ENCODE results near the gene LINGO4.
A peak's percentile ranks its signal among the peaks of the same experiment; 100 is the strongest.

LINGO4 gene

GRCh38 chr1:151834239-151834638 is 29.0 kb upstream of the LINGO4 start:
- DNase-seq (ENCODE audit: low read depth in 4 of 4, low spot score in 1 of 4), result no peak

GRCh38 chr1:151833172-151833900 is 28.1 kb upstream of the LINGO4 start:
- DNase-seq (ENCODE audit: low read depth in 4 of 4, low spot score in 1 of 4), result no peak

GRCh38 chr1:151832318-151832980 is 27.2 kb upstream of the LINGO4 start:
- DNase-seq (ENCODE audit: low read depth in 4 of 4, low spot score in 1 of 4), result no peak

GRCh38 chr1:151831605-151832004 is 26.4 kb upstream of the LINGO4 start, which contains the start of gene RORC:
Gene RORC (minus strand): TSS chr1:151831802. CDS start chr1:151831764, 38 bp downstream.
- no peak for DNase-seq (ENCODE audit: low read depth in 4 of 4, low spot score in 1 of 4)

GRCh38 chr1:151831256-151831591 is 26.0 kb upstream of the LINGO4 start:
- DNase-seq (ENCODE audit: low read depth in 4 of 4, low spot score in 1 of 4), result no peak

- DNase-seq (ENCODE audit: low read depth in 4 of 4, low spot score in 1 of 4), result no peak
Observed at GRCh38 chr1:151830055-151830454, 24.8 kb upstream of the LINGO4 start.

GRCh38 chr1:151829352-151830046 is 24.3 kb upstream of the LINGO4 start:
- DNase-seq (ENCODE audit: low read depth in 4 of 4, low spot score in 1 of 4), result no peak

GRCh38 chr1:151828921-151829320 is 23.7 kb upstream of the LINGO4 start:
- DNase-seq (ENCODE audit: low read depth in 4 of 4, low spot score in 1 of 4), result no peak

GRCh38 chr1:151827853-151828252 is 22.6 kb upstream of the LINGO4 start:
- no peak for DNase-seq (ENCODE audit: low read depth in 4 of 4, low spot score in 1 of 4)

GRCh38 chr1:151825751-151826660 is 20.8 kb upstream of the LINGO4 start:
- DNase-seq (ENCODE audit: low read depth in 4 of 4, low spot score in 1 of 4), result no peak

- DNase-seq (ENCODE audit: low read depth in 4 of 4, low spot score in 1 of 4), result no peak
Observed at GRCh38 chr1:151825204-151825603, 20.0 kb upstream of the LINGO4 start.

- no peak for DNase-seq (ENCODE audit: low read depth in 4 of 4, low spot score in 1 of 4)
Observed at GRCh38 chr1:151823175-151823574, 18.0 kb upstream of the LINGO4 start.

GRCh38 chr1:151822404-151822803 is 17.2 kb upstream of the LINGO4 start:
- peak in 1 of 4 experiments; percentile 57 for DNase-seq (ENCODE audit: low read depth in 4 of 4, low spot score in 1 of 4)

GRCh38 chr1:151820940-151821339 is 15.7 kb upstream of the LINGO4 start:
- no peak for DNase-seq (ENCODE audit: low read depth in 4 of 4, low spot score in 1 of 4)

GRCh38 chr1:151819976-151820623 is 14.9 kb upstream of the LINGO4 start:
- DNase-seq (ENCODE audit: low read depth in 4 of 4, low spot score in 1 of 4), result no peak

GRCh38 chr1:151819227-151819835 is 14.1 kb upstream of the LINGO4 start:
- no peak for DNase-seq (ENCODE audit: low read depth in 4 of 4, low spot score in 1 of 4)

- no peak for DNase-seq (ENCODE audit: low read depth in 4 of 4, low spot score in 1 of 4)
Observed at GRCh38 chr1:151817353-151817730, 12.1 kb upstream of the LINGO4 start.

- no peak for DNase-seq (ENCODE audit: low read depth in 4 of 4, low spot score in 1 of 4)
Observed at GRCh38 chr1:151816548-151817352, 11.5 kb upstream of the LINGO4 start.

GRCh38 chr1:151815716-151816327 is 10.6 kb upstream of the LINGO4 start:
- no peak for DNase-seq (ENCODE audit: low read depth in 4 of 4, low spot score in 1 of 4)
